Tibial artery (tissue), 4 donors: ENCODE measurements around the gene TNS3.

Source experiments
- DNase-seq, 2 donors: peaks; one replicate each; pipeline ENCODE4 v3.0.0-alpha.2; 2019
- H3K27ac ChIP-seq, 2 donors: fragments of 200-600 bp; sonication (generic) in 1 of 2; 1 replicate in 1 of 2; 2 replicates in 1 of 2; pipeline ENCODE4 v1.5.1; 2018 to 2019; ENCODE audit warnings: mild to moderate bottlenecking in 1 of 2
- H3K27me3 ChIP-seq, 2 donors: fragments of 200-600 bp; sonication (generic) in 1 of 2; one replicate each; pipeline versions ENCODE4 v1.5.1 to v1.6.0; 2016 to 2019
- H3K36me3 ChIP-seq, 3 donors: fragments of 200-600 bp; sonication (generic) in 2 of 3; one replicate each; pipeline ENCODE4 v1.5.1; 2016 to 2019; ENCODE audit warnings: mild to moderate bottlenecking in 2 of 3
- H3K4me1 ChIP-seq, 4 donors: fragments of 200-600 bp; sonication (generic) in 2 of 4; 1 replicate in 3 of 4; 2 replicates in 1 of 4; pipeline ENCODE4 v1.5.1; 2016 to 2019
- H3K4me3 ChIP-seq, 2 donors: fragments of 200-600 bp; sonication (generic) in 1 of 2; 1 replicate in 1 of 2; 2 replicates in 1 of 2; pipeline ENCODE4 v1.5.1; 2018 to 2019; ENCODE audit warnings: mild to moderate bottlenecking in 2 of 2
- H3K9me3 ChIP-seq, 3 donors: fragments of 200-600 bp; sonication (generic) in 1 of 3; one replicate each; pipeline ENCODE4 v1.5.1; 2016 to 2019
- intact Hi-C: fragments of 100-400 bp; cut with DNase I; formaldehyde crosslinking; loops from one replicate; pipeline ENCODE4 v1.15.0; 2023; ENCODE audit warnings: low total_unique reads
- TF ChIP-seq, protein P1 (sequence below), 2 experiments: fragments of 200-600 bp in 1 of 2; fragments of 450-650 bp in 1 of 2; IDR thresholded peaks; one replicate each; pipeline ENCODE4 v1.5.1; 2017 to 2019; ENCODE audit warnings: antibody characterized with exemption in 2 of 2, mild to moderate bottlenecking in 1 of 2, moderate library complexity in 1 of 2

The TNS3 gene

DNA sequence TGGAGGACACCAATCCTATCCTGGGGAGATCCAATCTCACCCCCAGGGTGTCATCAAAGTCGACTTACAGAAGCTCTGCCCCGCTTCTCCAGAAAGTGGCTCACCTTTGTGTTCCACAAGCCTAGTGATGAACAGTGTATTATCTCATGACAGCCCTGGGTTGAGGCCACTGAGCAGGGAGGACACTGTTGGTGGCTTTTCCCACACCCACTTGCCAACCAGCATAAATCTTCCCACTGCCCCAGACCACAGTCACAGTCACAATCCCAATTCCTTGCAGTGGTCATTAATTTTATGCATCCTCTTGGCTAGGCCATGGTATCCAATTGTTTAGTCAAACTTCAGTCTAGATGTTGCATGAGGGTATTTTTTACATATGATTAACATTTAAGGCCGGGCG, 18.4 kb downstream of the TNS3 start:
- intact Hi-C loops = no loop called here
- Histone ChIP-seq H3K27me3 (no peaks in the 10 kb centered on the region), H3K9me3 (no peaks in the 10 kb centered on the region), H3K27ac (no peak overlapping the region), H3K36me3 (no peaks in the 10 kb centered on the region), H3K4me1 (peaks cover 0 to 45% (median under 1%) of the 10 kb centered on the region in 4 donors), H3K4me3 (no peak overlapping the region)
- no peak for DNase-seq
- TF ChIP-seq, protein P1, sequence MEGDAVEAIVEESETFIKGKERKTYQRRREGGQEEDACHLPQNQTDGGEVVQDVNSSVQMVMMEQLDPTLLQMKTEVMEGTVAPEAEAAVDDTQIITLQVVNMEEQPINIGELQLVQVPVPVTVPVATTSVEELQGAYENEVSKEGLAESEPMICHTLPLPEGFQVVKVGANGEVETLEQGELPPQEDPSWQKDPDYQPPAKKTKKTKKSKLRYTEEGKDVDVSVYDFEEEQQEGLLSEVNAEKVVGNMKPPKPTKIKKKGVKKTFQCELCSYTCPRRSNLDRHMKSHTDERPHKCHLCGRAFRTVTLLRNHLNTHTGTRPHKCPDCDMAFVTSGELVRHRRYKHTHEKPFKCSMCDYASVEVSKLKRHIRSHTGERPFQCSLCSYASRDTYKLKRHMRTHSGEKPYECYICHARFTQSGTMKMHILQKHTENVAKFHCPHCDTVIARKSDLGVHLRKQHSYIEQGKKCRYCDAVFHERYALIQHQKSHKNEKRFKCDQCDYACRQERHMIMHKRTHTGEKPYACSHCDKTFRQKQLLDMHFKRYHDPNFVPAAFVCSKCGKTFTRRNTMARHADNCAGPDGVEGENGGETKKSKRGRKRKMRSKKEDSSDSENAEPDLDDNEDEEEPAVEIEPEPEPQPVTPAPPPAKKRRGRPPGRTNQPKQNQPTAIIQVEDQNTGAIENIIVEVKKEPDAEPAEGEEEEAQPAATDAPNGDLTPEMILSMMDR (IDR thresholded peaks at IDR 0.05) = no peak

DNA sequence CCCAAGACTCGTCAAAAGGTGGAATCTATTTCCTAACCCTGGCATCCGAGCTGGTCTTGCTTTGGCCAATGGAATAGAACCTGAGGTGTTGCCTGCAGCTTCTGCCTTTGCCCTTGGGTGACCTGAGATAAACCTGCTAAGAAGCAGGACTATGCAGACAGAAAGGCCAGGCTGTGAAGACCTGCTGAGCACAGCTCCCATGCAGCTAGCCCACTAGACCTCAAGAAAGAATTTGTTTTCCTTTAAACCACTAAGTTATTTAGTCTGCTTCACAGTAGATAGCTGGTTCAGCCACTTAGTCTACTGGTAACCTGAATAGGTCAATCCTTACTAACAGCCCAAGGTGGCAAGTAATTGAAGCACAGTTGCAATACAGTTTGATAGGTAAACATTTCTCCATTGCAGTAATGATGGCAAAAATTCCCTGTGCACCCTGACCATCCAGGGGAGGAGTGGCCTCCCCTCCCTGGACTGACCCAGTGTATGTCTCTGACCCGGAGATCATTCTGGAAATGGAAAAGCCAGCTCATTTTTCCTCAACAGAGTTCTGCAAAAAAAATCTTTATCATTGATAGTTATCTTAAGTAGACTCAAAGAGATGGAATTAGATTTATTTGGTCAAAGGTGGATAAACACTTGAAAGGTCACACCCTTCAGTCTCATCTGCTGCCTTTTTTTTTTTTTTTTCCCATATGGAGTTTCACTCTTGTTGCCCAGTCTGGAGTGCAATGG, 20.0 kb downstream of the TNS3 start:
- Histone ChIP-seq H3K4me1 (peaks cover 8 to 55% (median 16%) of the 10 kb centered on the region in 4 donors), H3K27ac (no peak overlapping the region), H3K27me3 (no peaks in the 10 kb centered on the region), H3K4me3 (no peak overlapping the region), H3K36me3 (no peaks in the 10 kb centered on the region), H3K9me3 (no peaks in the 10 kb centered on the region)
- DNase-seq = no peak
- intact Hi-C loops = no loop called here
- TF ChIP-seq, protein P1 (IDR thresholded peaks at IDR 0.05) = no peak

DNA sequence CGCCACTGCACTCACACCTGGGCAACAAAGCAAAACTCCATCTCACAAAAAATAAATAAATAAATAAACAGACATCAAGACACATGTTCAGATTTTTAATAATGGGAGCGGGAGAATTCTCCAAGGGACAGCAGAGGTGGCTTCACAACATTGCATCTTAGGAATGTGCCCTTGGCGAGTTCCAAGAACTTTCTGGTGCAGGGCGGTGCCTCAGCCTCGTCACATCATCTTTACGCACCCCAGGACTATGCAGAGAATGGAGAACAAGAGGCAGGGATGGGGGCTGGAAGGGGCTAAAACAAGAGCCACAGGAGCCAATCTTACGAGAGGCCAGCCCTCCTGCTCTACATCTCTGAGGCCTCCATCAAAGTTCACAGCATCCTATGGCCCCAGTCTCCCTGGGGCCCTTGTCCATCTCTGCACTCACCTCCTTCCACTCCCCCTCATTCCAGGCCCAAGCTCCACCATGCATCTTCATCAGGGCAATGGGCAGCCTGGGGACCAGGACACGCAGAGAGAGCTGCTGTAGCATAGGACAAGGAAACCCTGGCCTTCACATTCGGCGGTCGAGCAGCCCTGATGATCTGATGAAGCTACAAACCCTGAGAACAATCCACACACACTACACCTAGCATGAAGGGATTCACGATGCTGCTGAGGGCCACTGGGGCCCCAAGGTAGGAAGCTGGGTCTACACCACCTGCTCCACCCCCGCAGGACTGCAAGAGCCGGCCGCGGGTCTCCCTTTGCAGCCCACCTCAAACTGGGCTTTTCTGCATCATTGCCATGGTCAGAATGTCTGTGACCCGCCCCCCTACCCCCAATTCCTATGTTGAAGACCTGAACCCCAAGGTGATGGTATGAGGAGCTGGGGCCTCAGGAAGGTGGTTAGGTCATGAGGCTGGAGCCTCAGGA, 22.3 kb downstream of the TNS3 start:
- intact Hi-C loops = no loop called here
- DNase-seq = no peak
- TF ChIP-seq, protein P1 (IDR thresholded peaks at IDR 0.05) = no peak
- Histone ChIP-seq H3K4me1 (peaks cover 8 to 61% (median 20%) of the 10 kb centered on the region in 4 donors), H3K27me3 (no peaks in the 10 kb centered on the region), H3K27ac (no peak overlapping the region), H3K36me3 (no peaks in the 10 kb centered on the region), H3K4me3 (no peak overlapping the region), H3K9me3 (no peaks in the 10 kb centered on the region)

DNA sequence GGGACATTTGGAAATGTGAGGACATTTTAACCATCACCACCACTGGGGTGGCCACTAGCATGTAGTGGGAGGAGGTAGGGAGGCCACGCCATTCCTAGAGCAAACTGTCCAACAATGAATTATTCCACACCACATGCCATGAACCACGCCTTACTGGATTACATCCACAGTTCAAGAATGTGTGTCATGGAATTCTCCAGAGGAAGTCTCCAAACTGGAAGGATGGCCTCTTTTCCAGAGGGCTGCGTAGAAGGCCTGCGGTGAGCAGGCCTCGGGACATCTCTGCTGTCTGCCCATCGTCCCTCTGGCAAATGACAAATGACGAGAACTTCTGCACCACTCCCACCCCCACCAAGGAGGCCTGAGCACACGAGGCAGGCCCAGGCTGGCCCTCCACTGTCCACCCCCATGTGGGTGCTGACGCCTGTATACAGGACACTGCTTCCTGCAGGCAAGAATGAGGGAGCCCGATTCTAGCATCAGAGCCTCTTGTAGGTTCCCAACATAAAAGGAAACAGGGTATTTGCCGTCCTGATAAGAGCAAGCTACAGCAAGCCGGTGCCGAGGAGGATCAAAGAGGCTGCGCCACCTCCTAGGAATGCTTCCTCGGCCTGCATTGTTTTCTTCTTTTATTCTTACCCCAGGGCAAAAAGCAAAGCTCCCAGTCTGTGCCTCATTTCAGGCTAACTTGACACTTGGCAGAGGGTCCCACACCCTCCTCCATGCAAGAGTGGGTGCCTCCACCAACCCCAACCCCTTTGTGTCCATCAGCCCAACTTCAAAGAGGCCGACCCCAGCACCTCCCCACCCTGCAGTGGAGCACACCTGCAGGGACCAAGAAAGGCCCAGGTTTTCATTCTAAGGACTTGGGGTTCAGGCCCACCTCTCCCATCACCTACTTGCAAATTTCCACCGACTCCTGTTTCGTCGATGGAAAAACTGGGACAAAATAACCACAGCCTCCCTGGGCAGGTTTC, 23.9 kb downstream of the TNS3 start:
- Histone ChIP-seq H3K4me1 (peaks cover 8 to 67% (median 20%) of the 10 kb centered on the region in 4 donors), H3K27me3 (no peaks in the 10 kb centered on the region), H3K4me3 (no peak overlapping the region), H3K27ac (peak overlapping the region; percentile 27 to 63), H3K9me3 (no peaks in the 10 kb centered on the region), H3K36me3 (no peaks in the 10 kb centered on the region)
- intact Hi-C loops = no loop called here
- no peak for DNase-seq
- TF ChIP-seq, protein P1 (IDR thresholded peaks at IDR 0.05) = no peak

DNA sequence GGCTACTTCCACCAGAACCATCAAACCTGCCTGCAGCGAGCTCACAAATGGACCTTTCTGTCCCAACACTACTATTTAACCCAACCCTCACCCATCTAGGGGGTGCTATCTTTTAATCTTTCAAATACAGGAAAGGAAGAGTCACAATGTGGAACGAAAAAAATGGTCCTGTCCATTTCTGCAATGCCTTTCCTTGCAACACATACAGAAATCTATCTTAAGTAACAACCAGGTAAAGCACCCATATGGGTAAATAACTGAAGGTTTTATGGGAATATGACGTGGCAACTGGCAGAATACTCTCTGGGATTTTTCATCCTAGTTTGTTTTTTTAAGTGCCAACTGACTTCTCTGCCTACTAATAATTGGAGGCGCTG, 24.6 kb downstream of the TNS3 start:
- TF ChIP-seq, protein P1 (IDR thresholded peaks at IDR 0.05) = no peak

More for the DNA sequence above, 24.6 kb downstream of the TNS3 start:
- no peak for DNase-seq
- H3K27me3 ChIP-seq = no peaks in the 10 kb centered on the region
- no peaks in the 10 kb centered on the region for H3K9me3 ChIP-seq
- intact Hi-C loops = no loop called here
- peaks cover 8 to 67% (median 25%) of the 10 kb centered on the region in 4 donors for H3K4me1 ChIP-seq
- peak overlapping the region; percentile 27 to 63 for H3K27ac ChIP-seq
- no peaks in the 10 kb centered on the region for H3K36me3 ChIP-seq
- H3K4me3 ChIP-seq = no peak overlapping the region
